GM12874 (cell line): ENCODE measurements around the gene RCAN3.

ENCODE experiments used
- CTCF ChIP-seq: IDR thresholded peaks from 2 replicates; pipeline ENCODE4 v1.5.1; 2011; ENCODE audit warnings: low read depth, mild to moderate bottlenecking, control low read depth, low read length, moderate library complexity; ENCODE audit not compliant: insufficient read depth

Gene RCAN3

GRCh38 chr1:24557711-24558131 lies 55.1 kb downstream of the RCAN3 start:
- TF ChIP-seq CTCF: no peak

- no peak for TF ChIP-seq CTCF
Observed at GRCh38 chr1:24558455-24558854, 55.8 kb downstream of the RCAN3 start.

- TF ChIP-seq CTCF: no peak
Observed at GRCh38 chr1:24558902-24559791, 56.5 kb downstream of the RCAN3 start.

- TF ChIP-seq CTCF: no peak
Observed at GRCh38 chr1:24560361-24560760, 57.7 kb downstream of the RCAN3 start.

GRCh38 chr1:24562625-24563024 lies 60.0 kb downstream of the RCAN3 start:
- TF ChIP-seq CTCF: no peak

GRCh38 chr1:24564695-24565094 lies 62.1 kb downstream of the RCAN3 start:
- no peak for TF ChIP-seq CTCF

GRCh38 chr1:24566236-24566867 lies 63.7 kb downstream of the RCAN3 start:
- TF ChIP-seq CTCF: no peak
